ENCODE measurements around the gene ADAM22. TPM values are rescaled to one million over a fixed set of nuclear protein-coding genes. Genes with fewer than 3 reads are reported as not detected.

Gene ADAM22
- total RNA-seq, 1 donor = 1.3 TPM

GRCh38 chr7:87960239-87960638 is 26.2 kb downstream of the ADAM22 start:
- TF ChIP-seq, protein P1, sequence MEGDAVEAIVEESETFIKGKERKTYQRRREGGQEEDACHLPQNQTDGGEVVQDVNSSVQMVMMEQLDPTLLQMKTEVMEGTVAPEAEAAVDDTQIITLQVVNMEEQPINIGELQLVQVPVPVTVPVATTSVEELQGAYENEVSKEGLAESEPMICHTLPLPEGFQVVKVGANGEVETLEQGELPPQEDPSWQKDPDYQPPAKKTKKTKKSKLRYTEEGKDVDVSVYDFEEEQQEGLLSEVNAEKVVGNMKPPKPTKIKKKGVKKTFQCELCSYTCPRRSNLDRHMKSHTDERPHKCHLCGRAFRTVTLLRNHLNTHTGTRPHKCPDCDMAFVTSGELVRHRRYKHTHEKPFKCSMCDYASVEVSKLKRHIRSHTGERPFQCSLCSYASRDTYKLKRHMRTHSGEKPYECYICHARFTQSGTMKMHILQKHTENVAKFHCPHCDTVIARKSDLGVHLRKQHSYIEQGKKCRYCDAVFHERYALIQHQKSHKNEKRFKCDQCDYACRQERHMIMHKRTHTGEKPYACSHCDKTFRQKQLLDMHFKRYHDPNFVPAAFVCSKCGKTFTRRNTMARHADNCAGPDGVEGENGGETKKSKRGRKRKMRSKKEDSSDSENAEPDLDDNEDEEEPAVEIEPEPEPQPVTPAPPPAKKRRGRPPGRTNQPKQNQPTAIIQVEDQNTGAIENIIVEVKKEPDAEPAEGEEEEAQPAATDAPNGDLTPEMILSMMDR (IDR thresholded peaks at IDR 0.05; ENCODE audit: insufficient read depth, low read length) = no peak
- no peak for DNase-seq (ENCODE audit: low read depth)
- H3K4me3 ChIP-seq (ENCODE audit: low read depth, low read length) = no peak overlapping the region

DNA sequence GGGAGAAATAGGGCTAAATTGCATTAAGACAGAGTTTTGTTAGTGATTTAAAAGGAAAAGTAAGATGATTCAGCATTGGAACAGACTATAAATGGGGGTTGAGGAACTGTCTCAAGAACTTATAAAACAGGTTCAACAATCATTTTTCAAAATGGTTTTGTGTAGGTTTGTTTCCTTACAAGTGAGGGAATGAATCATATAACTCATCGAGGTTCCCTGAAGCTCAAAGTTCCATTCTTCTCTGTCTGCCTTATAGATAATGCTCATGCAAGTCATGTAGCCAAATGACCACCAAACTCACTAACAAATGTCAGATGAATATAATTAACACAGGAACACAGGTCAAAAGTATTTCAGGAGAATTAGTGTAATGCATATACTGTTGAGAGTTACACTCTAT is 27.7 kb downstream of the ADAM22 start:
- no peak overlapping the region for H3K4me3 ChIP-seq (ENCODE audit: low read depth, low read length)
- no peak for DNase-seq (ENCODE audit: low read depth)
- TF ChIP-seq, protein P1 (IDR thresholded peaks at IDR 0.05; ENCODE audit: insufficient read depth, low read length) = no peak

DNA sequence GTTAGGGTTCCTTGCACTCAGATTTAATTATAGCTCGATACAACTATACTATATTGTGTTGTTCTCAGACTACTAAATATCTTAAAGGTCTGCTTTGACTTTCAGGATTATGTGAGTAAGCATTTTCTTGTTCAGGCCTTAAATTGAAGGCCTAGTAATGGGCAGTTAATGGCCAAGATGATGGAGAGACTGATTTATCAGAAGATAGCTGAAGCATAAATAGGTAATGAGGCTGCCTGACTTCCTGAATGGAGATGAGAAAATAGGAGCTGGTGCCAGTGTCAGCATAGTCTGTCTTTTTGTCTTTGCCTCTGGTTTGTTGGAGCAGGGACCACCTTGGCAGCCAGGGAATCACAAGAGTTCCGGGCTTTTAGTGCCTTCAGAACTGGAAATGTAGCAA is 32.2 kb downstream of the ADAM22 start:
- TF ChIP-seq, protein P1 (IDR thresholded peaks at IDR 0.05; ENCODE audit: insufficient read depth, low read length) = no peak
- no peak for DNase-seq (ENCODE audit: low read depth)

DNA sequence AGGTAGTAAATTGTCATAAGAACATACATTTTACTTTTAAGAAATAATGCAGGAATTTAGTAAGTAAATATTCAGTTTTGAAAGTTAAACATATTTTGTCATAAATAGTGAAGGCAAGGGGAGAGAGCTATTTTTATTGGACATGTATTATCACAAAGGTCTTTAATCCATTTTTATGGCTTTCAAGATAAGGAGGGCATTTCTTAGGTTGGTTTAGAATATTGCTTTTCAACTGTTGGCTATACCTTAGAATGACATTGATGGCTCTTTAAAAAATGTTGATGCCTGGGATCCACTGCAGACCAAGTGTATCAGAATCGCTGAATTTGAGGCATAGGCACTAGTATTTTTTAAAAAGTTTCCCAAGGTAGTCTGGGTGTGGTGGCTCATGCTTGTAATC is 34.0 kb downstream of the ADAM22 start:
- TF ChIP-seq, protein P1 (IDR thresholded peaks at IDR 0.05; ENCODE audit: insufficient read depth, low read length) = no peak

More for the DNA sequence above, 32.2 kb downstream of the ADAM22 start:
- H3K4me3 ChIP-seq (ENCODE audit: low read depth, low read length) = no peak overlapping the region

DNA sequence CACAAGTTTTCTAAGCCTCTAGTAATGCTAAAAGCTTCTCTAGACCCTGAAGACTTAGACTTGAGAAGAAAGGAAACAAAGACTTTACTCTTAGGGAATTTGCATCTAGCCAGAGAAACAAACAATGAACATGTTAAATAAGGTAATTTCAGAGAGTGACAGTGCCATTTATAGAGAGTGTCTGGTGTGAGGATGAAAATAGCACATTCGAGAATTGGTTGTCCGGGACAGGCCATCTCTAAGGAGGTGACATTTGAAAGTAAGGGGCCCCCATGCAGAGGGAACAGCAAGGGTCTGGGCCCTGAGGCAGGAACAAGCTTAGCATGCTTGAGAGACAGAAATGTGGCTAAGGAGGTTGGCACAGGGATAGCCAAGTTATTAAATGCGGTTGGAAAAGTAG is 48.1 kb downstream of the ADAM22 start:
- TF ChIP-seq, protein P1 (IDR thresholded peaks at IDR 0.05; ENCODE audit: insufficient read depth, low read length) = no peak
- H3K4me3 ChIP-seq (ENCODE audit: low read depth, low read length) = no peak overlapping the region
- DNase-seq (ENCODE audit: low read depth) = no peak

More for the DNA sequence above, 34.0 kb downstream of the ADAM22 start:
- DNase-seq (ENCODE audit: low read depth) = no peak
- no peak overlapping the region for H3K4me3 ChIP-seq (ENCODE audit: low read depth, low read length)

DNA sequence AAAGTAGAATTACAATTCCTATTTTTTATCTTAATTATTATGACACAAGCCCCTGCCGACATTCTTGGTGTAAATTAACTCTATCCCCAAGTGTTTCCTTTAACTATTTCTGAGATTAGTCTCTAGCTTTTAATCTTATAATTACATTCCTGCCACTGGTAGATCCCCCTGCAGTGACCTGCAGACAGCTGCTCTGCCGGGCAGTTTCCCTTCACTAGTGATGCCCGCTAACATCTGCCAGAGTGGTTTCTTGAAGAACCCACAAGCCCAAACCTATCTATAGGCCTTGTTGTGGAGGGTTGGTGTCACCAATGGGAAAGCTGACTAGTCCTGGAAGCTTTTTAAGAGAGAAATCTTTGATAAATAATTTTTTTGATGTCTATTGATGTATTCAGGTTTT is 50.0 kb downstream of the ADAM22 start:
- no peak overlapping the region for H3K4me3 ChIP-seq (ENCODE audit: low read depth, low read length)
- no peak for DNase-seq (ENCODE audit: low read depth)
- TF ChIP-seq, protein P1 (IDR thresholded peaks at IDR 0.05; ENCODE audit: insufficient read depth, low read length) = no peak

DNA sequence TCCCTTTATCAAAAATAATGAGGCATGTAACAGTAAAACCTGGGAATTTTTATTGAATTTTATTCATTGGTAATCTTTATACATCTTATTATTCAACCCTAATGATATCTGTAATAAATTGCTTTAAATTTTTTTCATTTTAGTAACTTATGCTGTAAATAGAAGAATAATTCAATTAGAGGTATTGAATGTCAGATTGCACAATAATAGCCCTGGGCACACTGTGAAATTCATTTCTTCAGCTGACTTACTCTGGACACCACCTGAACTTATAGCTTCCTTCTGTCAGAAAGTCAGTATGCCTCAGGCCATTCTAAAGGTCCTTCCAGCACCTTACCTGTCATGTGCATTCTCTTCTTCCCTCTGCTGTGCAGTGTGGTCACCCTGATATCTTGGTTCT is 59.2 kb downstream of the ADAM22 start:
- DNase-seq (ENCODE audit: low read depth) = no peak
- TF ChIP-seq, protein P1 (IDR thresholded peaks at IDR 0.05; ENCODE audit: insufficient read depth, low read length) = no peak
- no peak overlapping the region for H3K4me3 ChIP-seq (ENCODE audit: low read depth, low read length)

Measured in fibroblast of the aortic adventitia (primary cell).